ENCODE measurements around the gene RDH11.

The RDH11 gene

DNA sequence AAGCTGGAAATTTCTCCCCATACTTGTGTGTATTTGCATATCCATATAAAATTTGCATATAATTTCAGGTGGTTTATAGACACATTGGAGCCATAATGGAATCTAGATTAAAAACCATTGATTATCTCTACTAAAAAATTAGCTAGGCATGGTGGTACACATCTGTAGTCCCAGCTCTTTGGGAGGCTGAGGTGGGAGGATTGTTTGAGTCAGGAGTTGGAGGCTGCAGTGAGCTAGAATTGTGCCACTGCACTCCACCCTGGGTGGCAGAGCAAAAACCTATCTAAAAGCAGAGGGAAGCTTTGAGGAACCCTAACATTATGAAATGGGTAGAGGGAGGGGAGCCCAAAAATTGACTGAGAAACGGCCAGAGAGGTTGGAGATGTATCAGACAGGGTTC, 2.6 kb upstream of the RDH11 start:
- no peak for TF ChIP-seq POLR2A (IDR thresholded peaks at IDR 0.05; ENCODE audit: low read depth, low read length)
- no peak for TF ChIP-seq TAF1 (IDR thresholded peaks at IDR 0.05; ENCODE audit: borderline replicate concordance, low read depth, low read length)
- no peak for TF ChIP-seq POLR2AphosphoS5 (IDR thresholded peaks at IDR 0.05; ENCODE audit: low read depth, low read length)
- FAIRE-seq (no peak), DNase-seq (ENCODE audit: insufficient read length) (no peak)

- FAIRE-seq: no peak
- no peak for DNase-seq (ENCODE audit: insufficient read length)
Observed at GRCh38 chr14:67697006-67697405, 1.4 kb upstream of the RDH11 start.

GRCh38 chr14:67694791-67695393, 672 bp downstream of the RDH11 start:
- FAIRE-seq (peak; percentile 90), DNase-seq (ENCODE audit: insufficient read length) (peak; percentile 72)
- TF ChIP-seq TAF1 (IDR thresholded peaks at IDR 0.05; ENCODE audit: borderline replicate concordance, low read depth, low read length) (no peak), POLR2A (IDR thresholded peaks at IDR 0.05; ENCODE audit: low read depth, low read length) (no peak), POLR2AphosphoS5 (IDR thresholded peaks at IDR 0.05; ENCODE audit: low read depth, low read length) (no peak; the same call in 1 of the 2 replicates)

More at GRCh38 chr14:67697006-67697405, 1.4 kb upstream of the RDH11 start:
- TF ChIP-seq TAF1 (IDR thresholded peaks at IDR 0.05; ENCODE audit: borderline replicate concordance, low read depth, low read length) (no peak), POLR2AphosphoS5 (IDR thresholded peaks at IDR 0.05; ENCODE audit: low read depth, low read length) (no peak), POLR2A (IDR thresholded peaks at IDR 0.05; ENCODE audit: low read depth, low read length) (no peak)

GRCh38 chr14:67690011-67690410, 5.6 kb downstream of the RDH11 start:
- TF ChIP-seq POLR2A (IDR thresholded peaks at IDR 0.05; ENCODE audit: low read depth, low read length) (no peak), POLR2AphosphoS5 (IDR thresholded peaks at IDR 0.05; ENCODE audit: low read depth, low read length) (no peak), TAF1 (IDR thresholded peaks at IDR 0.05; ENCODE audit: borderline replicate concordance, low read depth, low read length) (no peak)
- no peak for FAIRE-seq
- DNase-seq (ENCODE audit: insufficient read length): no peak

DNA sequence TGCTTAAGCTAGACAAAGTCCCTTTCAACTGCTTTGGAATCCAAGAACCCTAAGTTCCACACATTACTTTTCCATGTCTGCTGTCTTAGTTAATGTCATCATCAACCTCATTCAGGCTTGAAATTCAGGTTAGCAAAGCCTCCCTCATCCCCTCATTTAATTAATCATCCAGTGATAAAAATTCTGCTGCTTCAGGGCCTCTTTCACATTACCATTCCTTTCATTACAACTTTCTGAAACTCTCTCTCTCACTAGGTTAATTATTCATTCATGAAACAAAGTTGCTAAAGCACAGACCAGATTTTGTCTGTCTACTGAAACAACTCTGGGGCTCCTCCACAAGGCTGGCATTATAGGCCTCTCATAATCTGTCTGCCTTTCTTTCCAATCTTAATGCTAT, 11.7 kb downstream of the RDH11 start:
- FAIRE-seq: no peak
- TF ChIP-seq TAF1 (IDR thresholded peaks at IDR 0.05; ENCODE audit: borderline replicate concordance, low read depth, low read length) (no peak), POLR2AphosphoS5 (IDR thresholded peaks at IDR 0.05; ENCODE audit: low read depth, low read length) (no peak), POLR2A (IDR thresholded peaks at IDR 0.05; ENCODE audit: low read depth, low read length) (no peak)

DNA sequence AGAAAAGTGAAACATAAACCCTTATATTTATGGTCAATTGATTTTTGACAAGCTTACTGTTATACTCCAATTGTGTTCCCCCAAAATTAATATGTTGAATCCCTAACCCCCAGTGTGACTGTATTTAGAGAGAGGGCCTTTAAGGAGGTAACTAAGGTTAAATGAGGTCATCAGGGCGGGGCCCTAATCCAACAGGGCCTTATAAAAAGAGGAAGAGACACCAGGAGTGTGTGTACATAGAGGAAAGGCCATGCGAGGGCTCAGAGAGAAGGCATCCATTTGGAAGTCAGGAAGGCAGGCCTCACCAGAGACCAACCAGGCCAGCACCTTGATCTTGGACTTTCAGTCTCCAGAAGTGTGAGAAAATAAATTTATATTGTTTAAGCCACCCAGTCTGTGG, 14.6 kb downstream of the RDH11 start:
- DNase-seq (ENCODE audit: insufficient read length) (no peak), FAIRE-seq (peak; percentile 62)
- TF ChIP-seq POLR2AphosphoS5 (IDR thresholded peaks at IDR 0.05; ENCODE audit: low read depth, low read length): no peak

More for the DNA sequence above, 11.7 kb downstream of the RDH11 start:
- DNase-seq (ENCODE audit: insufficient read length): no peak

- FAIRE-seq (peak; percentile 87), DNase-seq (ENCODE audit: insufficient read length) (peak; percentile 43)
- TF ChIP-seq POLR2AphosphoS5 (IDR thresholded peaks at IDR 0.05; ENCODE audit: low read depth, low read length): no peak
- TF ChIP-seq POLR2A (IDR thresholded peaks at IDR 0.05; ENCODE audit: low read depth, low read length): no peak
- TF ChIP-seq TAF1 (IDR thresholded peaks at IDR 0.05; ENCODE audit: borderline replicate concordance, low read depth, low read length): no peak
Observed at GRCh38 chr14:67680121-67680602, 15.4 kb downstream of the RDH11 start.

DNA sequence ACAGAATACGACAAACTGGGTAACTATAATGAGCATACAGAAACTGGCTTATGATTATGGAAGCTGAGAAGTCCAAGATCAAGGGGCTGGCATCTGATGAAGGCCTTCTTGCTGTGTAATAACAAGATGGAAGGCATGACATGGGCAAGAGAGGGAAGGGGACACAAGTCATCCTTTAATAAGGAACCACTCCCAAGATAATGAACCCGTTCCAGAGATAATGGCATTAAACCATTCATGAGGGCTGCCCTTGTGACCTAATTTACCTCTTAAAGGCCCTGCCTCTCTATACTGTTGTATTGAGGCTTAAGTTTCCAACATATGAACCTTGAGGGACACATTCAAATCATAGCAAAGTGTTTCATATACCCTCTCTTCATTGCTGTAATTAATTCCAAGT, 16.6 kb downstream of the RDH11 start:
- no peak for DNase-seq (ENCODE audit: insufficient read length)
- no peak for FAIRE-seq
- TF ChIP-seq POLR2A (IDR thresholded peaks at IDR 0.05; ENCODE audit: low read depth, low read length): no peak
- no peak for TF ChIP-seq POLR2AphosphoS5 (IDR thresholded peaks at IDR 0.05; ENCODE audit: low read depth, low read length)
- TF ChIP-seq TAF1 (IDR thresholded peaks at IDR 0.05; ENCODE audit: borderline replicate concordance, low read depth, low read length): no peak

DNA sequence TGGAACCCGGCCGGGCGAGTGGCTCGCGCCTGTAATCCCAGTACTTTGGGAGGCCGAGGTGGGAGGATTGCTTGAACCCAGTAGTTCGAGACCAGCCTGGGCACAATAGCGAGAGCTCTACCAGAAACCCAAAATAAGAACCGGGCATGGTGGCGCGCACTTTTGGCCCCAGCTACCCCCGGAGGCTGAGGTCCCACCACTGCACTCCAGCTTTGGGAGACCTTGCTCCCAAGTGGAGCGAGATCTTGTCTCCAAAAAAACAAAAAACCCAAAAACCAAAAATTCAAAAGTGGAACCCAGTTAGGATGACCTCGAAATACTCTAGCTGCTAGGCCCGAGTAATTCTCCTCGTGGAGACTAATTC, 20.4 kb downstream of the RDH11 start:
- DNase-seq (ENCODE audit: insufficient read length): no peak
- TF ChIP-seq POLR2A (IDR thresholded peaks at IDR 0.05; ENCODE audit: low read depth, low read length) (no peak), TAF1 (IDR thresholded peaks at IDR 0.05; ENCODE audit: borderline replicate concordance, low read depth, low read length) (no peak), POLR2AphosphoS5 (IDR thresholded peaks at IDR 0.05; ENCODE audit: low read depth, low read length) (no peak)
- FAIRE-seq: no peak

DNA sequence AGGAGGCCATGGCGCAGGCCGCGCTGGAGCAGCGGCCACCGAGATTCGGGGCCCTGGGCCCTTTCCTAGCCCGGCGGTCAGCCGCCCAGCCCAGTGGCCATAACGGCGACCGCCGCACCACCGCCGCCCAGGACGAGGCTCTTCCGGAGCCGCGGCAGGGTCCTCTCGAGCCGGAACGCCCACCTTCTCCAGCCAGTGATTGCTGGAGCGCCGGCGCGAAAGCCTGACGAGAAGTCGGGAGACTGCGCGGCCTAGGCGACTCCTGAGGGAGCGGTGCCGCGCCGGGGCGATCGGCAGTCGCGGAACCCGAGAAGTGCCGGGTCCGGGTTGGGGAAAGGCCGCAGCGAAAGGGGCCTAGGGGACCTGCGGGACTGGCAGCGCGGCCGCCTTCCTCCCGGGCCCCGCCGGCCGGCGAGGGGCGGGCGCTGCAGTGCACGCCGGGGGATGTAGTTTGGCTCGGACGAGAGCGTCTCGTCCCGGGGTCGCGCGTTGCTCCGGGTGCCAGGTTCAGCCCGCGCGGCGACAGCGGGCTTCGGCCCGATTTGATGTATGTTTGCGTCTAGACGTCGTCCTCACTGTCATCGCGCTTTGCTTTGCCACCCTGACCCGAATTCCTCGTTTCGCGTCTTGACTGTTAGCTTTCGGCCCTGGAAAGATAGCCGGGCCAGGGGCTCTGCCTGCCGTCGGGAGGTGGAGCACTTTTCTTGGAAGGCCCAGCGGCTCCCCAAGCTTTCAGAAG, 20.9 kb downstream of the RDH11 start, which contains the start of gene VTI1B:
TSS of gene VTI1B (minus strand) at position 153 of the 739 bp plus-strand sequence. CDS start at position 10, 143 bp downstream.
- DNase-seq (ENCODE audit: insufficient read length) (peak; percentile 75), FAIRE-seq (peak; percentile 97)
- TF ChIP-seq TAF1 (IDR thresholded peaks at IDR 0.05; ENCODE audit: borderline replicate concordance, low read depth, low read length): peak; percentile 35; the same call in 1 of the 2 replicates
- peak; percentile 88 for TF ChIP-seq POLR2A (IDR thresholded peaks at IDR 0.05; ENCODE audit: low read depth, low read length)
- peak; percentile 81 for TF ChIP-seq POLR2AphosphoS5 (IDR thresholded peaks at IDR 0.05; ENCODE audit: low read depth, low read length)

DNA sequence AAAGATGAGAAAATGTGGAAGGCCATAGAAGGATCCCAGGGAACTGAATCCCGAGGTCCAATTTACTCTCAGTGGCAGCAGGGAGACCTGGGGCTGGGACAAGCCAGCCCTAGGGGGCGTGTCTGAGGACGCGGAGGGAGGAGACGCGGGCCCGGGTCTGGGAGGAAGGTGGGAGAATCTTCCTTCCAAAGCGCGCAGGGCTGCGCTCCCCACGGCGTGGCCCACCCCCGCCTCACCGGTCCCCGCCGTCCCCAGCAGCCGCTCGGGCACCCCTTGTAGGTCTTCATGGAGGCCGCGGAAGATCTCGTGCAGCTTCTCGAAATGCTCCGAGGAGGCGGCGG, 21.5 kb downstream of the RDH11 start:
- TF ChIP-seq TAF1 (IDR thresholded peaks at IDR 0.05; ENCODE audit: borderline replicate concordance, low read depth, low read length) (no peak), POLR2A (IDR thresholded peaks at IDR 0.05; ENCODE audit: low read depth, low read length) (no peak), POLR2AphosphoS5 (IDR thresholded peaks at IDR 0.05; ENCODE audit: low read depth, low read length) (no peak)
- DNase-seq (ENCODE audit: insufficient read length) (peak; percentile 27), FAIRE-seq (peak; percentile 67)

GRCh38 chr14:67673451-67673850, 22.1 kb downstream of the RDH11 start:
- DNase-seq (ENCODE audit: insufficient read length) (no peak), FAIRE-seq (no peak)
- TF ChIP-seq POLR2AphosphoS5 (IDR thresholded peaks at IDR 0.05; ENCODE audit: low read depth, low read length): no peak
- no peak for TF ChIP-seq POLR2A (IDR thresholded peaks at IDR 0.05; ENCODE audit: low read depth, low read length)
- no peak for TF ChIP-seq TAF1 (IDR thresholded peaks at IDR 0.05; ENCODE audit: borderline replicate concordance, low read depth, low read length)

Measured in GM12892 (cell line).